Measurements from ENCODE around the gene OASL.
A peak's percentile ranks its signal among the peaks of the same experiment; 100 is the strongest.
"Not testable (repeated sequence)": the region's sequence is repeated elsewhere in the genome, so short reads cannot be mapped to it uniquely, and the experiment has no call there.

Gene OASL

GRCh38 chr12:121038861-121039668 lies at the start of gene OASL:
Gene OASL, minus strand, starts transcription at chr12:121039246. Its CDS starts 275 bp downstream, at chr12:121038971.
- peak in 1 of 3 donors; percentile 38 for DNase-seq (ENCODE audit: low read depth in 2 of 3, low spot score in 1 of 3)

- DNase-seq (ENCODE audit: low read depth in 2 of 3, low spot score in 1 of 3): no peak
Observed at GRCh38 chr12:121088195-121088585, 49.1 kb upstream of the OASL start.

- DNase-seq (ENCODE audit: low read depth in 2 of 3, low spot score in 1 of 3): no peak
Observed at GRCh38 chr12:121087467-121088194, 48.6 kb upstream of the OASL start.

- DNase-seq (ENCODE audit: low read depth in 2 of 3, low spot score in 1 of 3): no peak
Observed at GRCh38 chr12:121086781-121087295, 47.8 kb upstream of the OASL start.

- DNase-seq (ENCODE audit: low read depth in 2 of 3, low spot score in 1 of 3): no peak
Observed at GRCh38 chr12:121085506-121086353, 46.7 kb upstream of the OASL start.

- DNase-seq (ENCODE audit: low read depth in 2 of 3, low spot score in 1 of 3): no peak
Observed at GRCh38 chr12:121085069-121085468, 46.0 kb upstream of the OASL start.

GRCh38 chr12:121084229-121084628 lies 45.2 kb upstream of the OASL start:
- no peak for DNase-seq (ENCODE audit: low read depth in 2 of 3, low spot score in 1 of 3)

GRCh38 chr12:121080909-121081308 lies 41.9 kb upstream of the OASL start:
- DNase-seq (ENCODE audit: low read depth in 2 of 3, low spot score in 1 of 3): no peak

- DNase-seq (ENCODE audit: low read depth in 2 of 3, low spot score in 1 of 3): no peak
Observed at GRCh38 chr12:121079736-121080272, 40.8 kb upstream of the OASL start.

- DNase-seq (ENCODE audit: low read depth in 2 of 3, low spot score in 1 of 3): not testable (repeated sequence)
Observed at GRCh38 chr12:121077440-121077839, 38.4 kb upstream of the OASL start.

- not testable (repeated sequence) for DNase-seq (ENCODE audit: low read depth in 2 of 3, low spot score in 1 of 3)
Observed at GRCh38 chr12:121075911-121076310, 36.9 kb upstream of the OASL start.

GRCh38 chr12:121072147-121072546 lies 33.1 kb upstream of the OASL start:
- DNase-seq (ENCODE audit: low read depth in 2 of 3, low spot score in 1 of 3): no peak

GRCh38 chr12:121069206-121069605 lies 30.2 kb upstream of the OASL start:
- DNase-seq (ENCODE audit: low read depth in 2 of 3, low spot score in 1 of 3): no peak

- DNase-seq (ENCODE audit: low read depth in 2 of 3, low spot score in 1 of 3): no peak
Observed at GRCh38 chr12:121065345-121065744, 26.3 kb upstream of the OASL start.

GRCh38 chr12:121064586-121064985 lies 25.5 kb upstream of the OASL start:
- not testable (repeated sequence) for DNase-seq (ENCODE audit: low read depth in 2 of 3, low spot score in 1 of 3)

GRCh38 chr12:121064116-121064515 lies 25.1 kb upstream of the OASL start:
- no peak for DNase-seq (ENCODE audit: low read depth in 2 of 3, low spot score in 1 of 3)

GRCh38 chr12:121062391-121063045 lies 23.5 kb upstream of the OASL start:
- DNase-seq (ENCODE audit: low read depth in 2 of 3, low spot score in 1 of 3): no peak

- no peak for DNase-seq (ENCODE audit: low read depth in 2 of 3, low spot score in 1 of 3)
Observed at GRCh38 chr12:121061831-121062230, 22.8 kb upstream of the OASL start.

GRCh38 chr12:121060149-121061001 lies 21.3 kb upstream of the OASL start:
- peak in 2 of 3 donors; percentile 21 to 36 for DNase-seq (ENCODE audit: low read depth in 2 of 3, low spot score in 1 of 3)
